Neural cell (in vitro differentiated cells): Measurements from ENCODE around the gene CYP11A1. TPM values are rescaled to one million over a fixed set of nuclear protein-coding genes. Genes with fewer than 3 reads are reported as not detected.

Source experiments
- H2AFZ ChIP-seq: fragments of 200-600, 300-800 bp; sonication (generic), shearing (Covaris generic); 2 replicates; pipeline ENCODE4 v1.6.0; 2014; ENCODE audit warnings: low read depth, mild to moderate bottlenecking, antibody characterized with exemption, low read length, moderate library complexity
- H3F3A ChIP-seq: fragments of 200-600 bp; shearing (Covaris generic); 2 replicates; pipeline ENCODE4 v1.6.1; 2016; ENCODE audit warnings: mild to moderate bottlenecking, moderate library complexity, mixed read lengths, antibody characterized with exemption, low read length; ENCODE audit not compliant: insufficient read depth, poor library complexity, severe bottlenecking
- H3K27ac ChIP-seq: fragments of 200-600, 300-800 bp; sonication (generic), shearing (Covaris generic); 2 replicates; pipeline ENCODE4 v1.5.1; 2014; ENCODE audit warnings: mild to moderate bottlenecking, low read length, moderate library complexity
- H3K27me3 ChIP-seq: fragments of 300-800, 200-600 bp; sonication (generic), shearing (Covaris generic); 2 replicates; pipeline ENCODE4 v1.6.0; 2014; ENCODE audit warnings: mild to moderate bottlenecking, low read depth, low read length, moderate library complexity; ENCODE audit not compliant: insufficient read depth
- H3K36me3 ChIP-seq: fragments of 300-800, 200-600 bp; sonication (generic), shearing (Covaris generic); 2 replicates; pipeline ENCODE4 v1.5.1; 2014; ENCODE audit warnings: mild to moderate bottlenecking, antibody characterized with exemption, low read length, moderate library complexity; ENCODE audit not compliant: insufficient read depth
- H3K4me2 ChIP-seq: fragments of 300-800, 200-600 bp; sonication (generic), shearing (Covaris generic); 2 replicates; pipeline ENCODE4 v1.6.0; 2014; ENCODE audit warnings: mild to moderate bottlenecking, low read length
- H3K4me3 ChIP-seq: fragments of 300-800, 200-600 bp; sonication (generic), shearing (Covaris generic); 2 replicates; pipeline ENCODE4 v1.5.1; 2014; ENCODE audit warnings: mild to moderate bottlenecking, low read length, moderate library complexity
- H3K79me2 ChIP-seq: fragments of 200-600 bp; shearing (Covaris generic); replicated peaks from 2 replicates; pipeline ENCODE4 v1.6.0; 2014; ENCODE audit warnings: mild to moderate bottlenecking, low read length, moderate library complexity; ENCODE audit not compliant: insufficient read depth
- H3K9ac ChIP-seq: fragments of 300-800, 200-600 bp; sonication (generic), shearing (Covaris generic); 2 replicates; pipeline ENCODE4 v1.6.1; 2016; ENCODE audit warnings: mild to moderate bottlenecking, low read length, mixed read lengths
- H3K9me2 ChIP-seq: fragments of 200-600 bp; shearing (Covaris generic); 2 replicates; pipeline ENCODE4 v1.6.1; 2016; ENCODE audit warnings: mild to moderate bottlenecking, low read length, mixed read lengths; ENCODE audit not compliant: insufficient read depth
- H3K9me3 ChIP-seq: fragments of 200-600, 300-800 bp; sonication (generic), shearing (Covaris generic); 2 replicates; pipeline ENCODE4 v1.6.1; 2016; ENCODE audit warnings: mild to moderate bottlenecking, mixed run types, low read length, moderate library complexity, mixed read lengths
- H4K20me1 ChIP-seq: fragments of 200-600 bp; shearing (Covaris generic); 2 replicates; pipeline ENCODE4 v1.6.1; 2016; ENCODE audit warnings: mild to moderate bottlenecking, mixed run types; ENCODE audit not compliant: insufficient read depth
- CTCF ChIP-seq: fragments of 450-650 bp; IDR thresholded peaks from 2 replicates; pipeline ENCODE4 v1.5.1; 2014; ENCODE audit warnings: antibody characterized with exemption, mild to moderate bottlenecking, moderate library complexity; ENCODE audit not compliant: poor library complexity, severe bottlenecking
- EP300 ChIP-seq: fragments of 450-650 bp; conservative IDR thresholded peaks from 2 replicates; pipeline ENCODE4 v1.6.1; 2014; ENCODE audit warnings: antibody characterized with exemption, mild to moderate bottlenecking, moderate library complexity; ENCODE audit not compliant: poor library complexity, severe bottlenecking
- EZH2 ChIP-seq: fragments of 200-600, 300-800 bp; shearing (Covaris generic), sonication (generic); IDR thresholded peaks from 2 replicates; pipeline ENCODE4 v1.6.1; 2014; ENCODE audit warnings: antibody characterized with exemption, low read length, borderline replicate concordance, mild to moderate bottlenecking; ENCODE audit not compliant: insufficient read depth, poor library complexity, severe bottlenecking
- MXI1 ChIP-seq: fragments of 450-650 bp; conservative IDR thresholded peaks from 2 replicates; pipeline ENCODE4 v1.6.1; 2014; ENCODE audit warnings: antibody characterized with exemption, mild to moderate bottlenecking; ENCODE audit not compliant: poor library complexity, severe bottlenecking
- POLR2AphosphoS5 ChIP-seq: IDR thresholded peaks from 2 replicates; pipeline ENCODE4 v1.6.1; 2012
- RAD21 ChIP-seq: fragments of 450-650 bp; conservative IDR thresholded peaks from 2 replicates; pipeline ENCODE4 v1.6.1; 2014; ENCODE audit warnings: antibody characterized with exemption, mild to moderate bottlenecking, moderate library complexity
- SMC3 ChIP-seq: fragments of 450-650 bp; conservative IDR thresholded peaks from 2 replicates; pipeline ENCODE4 v1.6.1; 2014; ENCODE audit warnings: antibody characterized with exemption, mild to moderate bottlenecking, moderate library complexity; ENCODE audit not compliant: poor library complexity
- TAF1 ChIP-seq: IDR thresholded peaks from 2 replicates; pipeline ENCODE4 v1.6.1; 2012; ENCODE audit warnings: low read depth
- polyA plus RNA-seq: library from polyadenylated mRNA; depleted of rRNA; stranded (reverse); fragments of >200 nt; gene quantifications from 2 replicates; pipeline ENCODE4 v1.2.3, GENCODE V29; 2014
- TF ChIP-seq, protein P1 (sequence below): IDR thresholded peaks from 2 replicates; pipeline ENCODE4 v1.6.1; 2012; ENCODE audit warnings: borderline replicate concordance

The CYP11A1 gene
- polyA plus RNA-seq, 1 donor from 2014 or later = not detected

GRCh38 chr15:74388363-74388951, 21.0 kb upstream of the CYP11A1 start:
- H3K27me3 ChIP-seq = no peaks in the 10 kb centered on the region
- H3K36me3 ChIP-seq = no peaks in the 10 kb centered on the region
- H3K9me2 ChIP-seq = no peaks in the 10 kb centered on the region
- H3K4me2 ChIP-seq = no peak overlapping the region
- H3K9me3 ChIP-seq = no peaks in the 10 kb centered on the region
- H3K79me2 ChIP-seq = no peaks in the 10 kb centered on the region
- H3F3A ChIP-seq = no peaks in the 10 kb centered on the region
- TF ChIP-seq, protein P1, sequence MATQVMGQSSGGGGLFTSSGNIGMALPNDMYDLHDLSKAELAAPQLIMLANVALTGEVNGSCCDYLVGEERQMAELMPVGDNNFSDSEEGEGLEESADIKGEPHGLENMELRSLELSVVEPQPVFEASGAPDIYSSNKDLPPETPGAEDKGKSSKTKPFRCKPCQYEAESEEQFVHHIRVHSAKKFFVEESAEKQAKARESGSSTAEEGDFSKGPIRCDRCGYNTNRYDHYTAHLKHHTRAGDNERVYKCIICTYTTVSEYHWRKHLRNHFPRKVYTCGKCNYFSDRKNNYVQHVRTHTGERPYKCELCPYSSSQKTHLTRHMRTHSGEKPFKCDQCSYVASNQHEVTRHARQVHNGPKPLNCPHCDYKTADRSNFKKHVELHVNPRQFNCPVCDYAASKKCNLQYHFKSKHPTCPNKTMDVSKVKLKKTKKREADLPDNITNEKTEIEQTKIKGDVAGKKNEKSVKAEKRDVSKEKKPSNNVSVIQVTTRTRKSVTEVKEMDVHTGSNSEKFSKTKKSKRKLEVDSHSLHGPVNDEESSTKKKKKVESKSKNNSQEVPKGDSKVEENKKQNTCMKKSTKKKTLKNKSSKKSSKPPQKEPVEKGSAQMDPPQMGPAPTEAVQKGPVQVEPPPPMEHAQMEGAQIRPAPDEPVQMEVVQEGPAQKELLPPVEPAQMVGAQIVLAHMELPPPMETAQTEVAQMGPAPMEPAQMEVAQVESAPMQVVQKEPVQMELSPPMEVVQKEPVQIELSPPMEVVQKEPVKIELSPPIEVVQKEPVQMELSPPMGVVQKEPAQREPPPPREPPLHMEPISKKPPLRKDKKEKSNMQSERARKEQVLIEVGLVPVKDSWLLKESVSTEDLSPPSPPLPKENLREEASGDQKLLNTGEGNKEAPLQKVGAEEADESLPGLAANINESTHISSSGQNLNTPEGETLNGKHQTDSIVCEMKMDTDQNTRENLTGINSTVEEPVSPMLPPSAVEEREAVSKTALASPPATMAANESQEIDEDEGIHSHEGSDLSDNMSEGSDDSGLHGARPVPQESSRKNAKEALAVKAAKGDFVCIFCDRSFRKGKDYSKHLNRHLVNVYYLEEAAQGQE = no peak
- TF ChIP-seq CTCF (no peak), EP300 (no peak), EZH2 (no peak), POLR2AphosphoS5 (no peak)
- no peaks in the 10 kb centered on the region for H4K20me1 ChIP-seq
- no peak overlapping the region for H3K4me3 ChIP-seq
- H3K27ac ChIP-seq = no peak overlapping the region
- H2AFZ ChIP-seq = no peak overlapping the region
- no peak overlapping the region for H3K9ac ChIP-seq

- Histone ChIP-seq H3K9me2 (no peaks in the 10 kb centered on the region), H3K36me3 (no peaks in the 10 kb centered on the region), H3K9me3 (no peaks in the 10 kb centered on the region), H3K4me3 (no peak overlapping the region), H3F3A (no peaks in the 10 kb centered on the region), H3K79me2 (no peaks in the 10 kb centered on the region), H3K4me2 (no peak overlapping the region), H3K9ac (no peak overlapping the region), H2AFZ (no peak overlapping the region), H4K20me1 (no peaks in the 10 kb centered on the region), H3K27me3 (no peaks in the 10 kb centered on the region), H3K27ac (no peak overlapping the region)
- no peak for TF ChIP-seq CTCF
- TF ChIP-seq EP300 = no peak
- no peak for TF ChIP-seq POLR2AphosphoS5
- TF ChIP-seq EZH2 = no peak
- TF ChIP-seq RAD21 = no peak
- no peak for TF ChIP-seq SMC3
- TF ChIP-seq, protein P1 = no peak
- no peak for TF ChIP-seq TAF1
- TF ChIP-seq MXI1 = no peak
Measured at GRCh38 chr15:74387621-74388362, 20.3 kb upstream of the CYP11A1 start.
